ENCODE results near the gene KIF23. TPM values are rescaled to one million over a fixed set of nuclear protein-coding genes. Genes with fewer than 3 reads are reported as not detected.

KIF23 gene
- total RNA-seq, 3 donors from 2014 or later (not counting 1 experiment from before 2014, with no cell fraction given) = 1.2 to 2.1 (median 1.9) TPM

DNA sequence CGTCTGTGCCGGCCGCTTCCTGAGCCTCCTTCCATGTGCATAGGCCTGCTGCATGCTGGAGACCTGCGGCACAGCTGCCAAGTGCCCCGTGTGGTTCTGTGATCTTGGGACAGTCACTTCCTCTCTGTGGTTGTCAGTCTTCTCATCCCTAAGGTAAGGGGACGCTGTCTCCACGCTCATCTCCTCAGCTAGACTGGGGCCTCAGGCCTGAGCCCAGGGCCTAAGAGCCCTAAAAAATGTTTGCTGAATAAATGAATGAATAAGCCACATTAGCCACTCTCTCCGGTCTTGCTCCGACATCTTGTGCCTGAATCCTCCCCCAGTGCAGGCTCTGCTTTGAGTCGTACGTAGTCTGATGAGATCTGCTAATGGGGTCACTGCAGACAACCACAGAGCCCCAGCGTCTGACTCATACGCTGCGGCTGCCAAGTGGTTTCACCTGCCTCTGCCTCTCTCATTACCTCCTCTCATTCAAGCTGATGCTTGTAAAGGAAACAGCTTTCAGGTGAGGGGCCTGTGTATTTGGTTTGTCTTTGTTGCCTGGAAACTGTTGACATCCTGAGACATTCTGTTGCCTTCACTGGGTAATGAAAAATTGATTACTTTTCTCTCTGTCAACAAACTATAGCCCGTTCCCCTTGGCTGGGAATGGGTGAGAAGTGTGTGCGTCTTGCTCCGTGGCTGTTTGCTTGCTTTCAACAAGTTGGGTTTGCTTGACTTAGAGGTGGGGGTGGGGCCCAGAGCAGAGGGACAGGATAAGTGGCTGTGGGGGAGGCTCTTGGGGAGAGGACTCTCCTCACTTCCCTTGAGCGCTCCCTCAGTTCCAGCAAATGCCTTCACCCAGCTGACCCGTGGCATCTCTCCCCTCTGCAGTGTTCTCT is 54.3 kb downstream of the KIF23 start:
- Histone ChIP-seq H3K4me1 (ENCODE audit: control insufficient read depth, insufficient read depth, low read length) (peaks cover 32% of the 10 kb centered on the region), H3K27me3 (ENCODE audit: control insufficient read depth, insufficient read depth, low read length) (peaks cover 2% of the 10 kb centered on the region), H3K9me3 (ENCODE audit: control insufficient read depth, insufficient read depth, low read length) (no peaks in the 10 kb centered on the region), H3K27ac (ENCODE audit: low read length) (peak overlapping the region; percentile 81), H3K36me3 (ENCODE audit: control insufficient read depth, insufficient read depth, low read length) (no peaks in the 10 kb centered on the region), H3K4me3 (ENCODE audit: low read length) (no peak overlapping the region)
- H3K4me3 Mint-ChIP-seq = peak overlapping the region; percentile 88
- peaks cover 17 to 30% of the 10 kb centered on the region in 2 donors for H3K27me3 Mint-ChIP-seq (ENCODE audit: low read depth in 2 of 2)
- H3K4me1 Mint-ChIP-seq = peaks cover 20 to 21% of the 10 kb centered on the region in 2 donors
- 38% methylated on average over 19 of the region's 19 CpGs for WGBS (ENCODE audit: insufficient coverage)
- DNase-seq (peak; percentile 85 to 95), ATAC-seq (peak; percentile 82 to 94 (median 92))
- peak overlapping the region; percentile 89 to 98 for H3K27ac Mint-ChIP-seq
- intact Hi-C loops (cut with micrococcal nuclease) = loop anchor here (1.0 to 5.0 kb wide), 7 partner anchors 15 to 1024 kb away; no protein-coding TSS in a partner anchor
- H3K9me3 Mint-ChIP-seq = no peaks in the 10 kb centered on the region
- no peaks in the 10 kb centered on the region for H3K36me3 Mint-ChIP-seq
- TF ChIP-seq, protein P1, sequence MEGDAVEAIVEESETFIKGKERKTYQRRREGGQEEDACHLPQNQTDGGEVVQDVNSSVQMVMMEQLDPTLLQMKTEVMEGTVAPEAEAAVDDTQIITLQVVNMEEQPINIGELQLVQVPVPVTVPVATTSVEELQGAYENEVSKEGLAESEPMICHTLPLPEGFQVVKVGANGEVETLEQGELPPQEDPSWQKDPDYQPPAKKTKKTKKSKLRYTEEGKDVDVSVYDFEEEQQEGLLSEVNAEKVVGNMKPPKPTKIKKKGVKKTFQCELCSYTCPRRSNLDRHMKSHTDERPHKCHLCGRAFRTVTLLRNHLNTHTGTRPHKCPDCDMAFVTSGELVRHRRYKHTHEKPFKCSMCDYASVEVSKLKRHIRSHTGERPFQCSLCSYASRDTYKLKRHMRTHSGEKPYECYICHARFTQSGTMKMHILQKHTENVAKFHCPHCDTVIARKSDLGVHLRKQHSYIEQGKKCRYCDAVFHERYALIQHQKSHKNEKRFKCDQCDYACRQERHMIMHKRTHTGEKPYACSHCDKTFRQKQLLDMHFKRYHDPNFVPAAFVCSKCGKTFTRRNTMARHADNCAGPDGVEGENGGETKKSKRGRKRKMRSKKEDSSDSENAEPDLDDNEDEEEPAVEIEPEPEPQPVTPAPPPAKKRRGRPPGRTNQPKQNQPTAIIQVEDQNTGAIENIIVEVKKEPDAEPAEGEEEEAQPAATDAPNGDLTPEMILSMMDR (IDR thresholded peaks at IDR 0.05) = no peak

DNA sequence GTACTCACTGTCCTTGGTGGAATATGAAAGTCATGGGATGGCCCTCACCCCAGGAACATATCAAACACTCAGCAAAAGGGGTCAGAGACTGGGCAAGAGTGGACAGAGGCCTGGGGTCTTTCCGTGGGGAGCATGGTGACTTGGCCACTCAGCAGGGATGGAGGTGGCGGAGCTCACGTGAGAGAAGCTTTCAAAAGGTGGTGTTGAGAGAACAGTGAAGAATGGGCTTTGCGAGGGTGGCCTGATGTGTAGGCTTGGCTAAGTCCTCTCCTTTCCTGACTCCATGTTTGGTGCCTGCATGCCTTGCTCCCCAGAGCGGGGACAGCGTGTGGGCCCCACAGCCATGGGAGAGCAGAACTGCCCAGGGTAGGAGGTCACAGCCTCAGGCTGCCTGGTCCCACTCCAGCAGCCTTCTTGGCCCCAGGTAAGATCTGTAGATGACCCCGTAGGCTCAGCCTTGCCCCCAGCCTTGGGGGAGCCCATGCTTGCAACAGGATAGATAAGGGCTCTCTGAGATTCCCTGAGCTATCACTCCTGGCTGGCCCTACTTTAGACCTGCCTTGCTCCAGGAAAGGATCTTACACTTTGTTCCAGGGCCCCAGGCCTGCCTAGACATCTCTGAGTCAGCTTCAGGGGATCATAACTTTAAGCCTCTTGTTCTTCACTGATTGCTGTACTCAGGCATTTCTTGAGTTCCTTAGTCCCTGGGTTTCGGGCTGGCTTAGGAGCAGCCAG is 55.5 kb downstream of the KIF23 start:
- H3K4me3 Mint-ChIP-seq = peak overlapping the region; percentile 28

DNA sequence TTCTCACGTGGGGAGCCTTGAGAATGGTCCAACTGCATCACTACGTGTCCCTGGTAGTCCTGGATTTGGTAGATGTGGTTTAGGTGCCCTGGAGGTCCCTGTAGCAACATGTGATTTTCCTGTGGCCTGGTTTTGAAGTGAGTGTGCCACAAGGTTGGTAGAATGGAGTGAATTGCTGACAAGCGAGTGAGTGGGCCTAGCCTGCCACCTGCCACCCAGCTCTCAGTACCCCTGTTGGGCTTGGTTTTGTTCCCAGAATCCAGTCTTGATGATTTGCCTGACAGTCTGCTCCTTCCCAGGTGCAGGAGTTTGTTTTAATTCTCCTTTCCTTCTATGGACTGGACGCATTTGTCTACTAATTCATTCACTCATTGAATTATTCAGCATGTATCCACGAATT is 57.9 kb downstream of the KIF23 start:
- intact Hi-C loops (cut with micrococcal nuclease) = loop anchor here (10.0 kb wide), 3 partner anchors 53 to 1973 kb away; no protein-coding TSS in a partner anchor
- Mint-ChIP-seq H3K27ac (no peak overlapping the region), H3K4me1 (peaks cover 20 to 21% of the 10 kb centered on the region in 2 donors), H3K27me3 (ENCODE audit: low read depth in 2 of 2) (peaks cover 9 to 33% of the 10 kb centered on the region in 2 donors), H3K4me3 (no peak overlapping the region), H3K36me3 (no peaks in the 10 kb centered on the region), H3K9me3 (no peaks in the 10 kb centered on the region)
- ATAC-seq = no peak
- H3K27ac ChIP-seq (ENCODE audit: low read length) = no peak overlapping the region
- H3K9me3 ChIP-seq (ENCODE audit: control insufficient read depth, insufficient read depth, low read length) = no peaks in the 10 kb centered on the region
- H3K27me3 ChIP-seq (ENCODE audit: control insufficient read depth, insufficient read depth, low read length) = peaks cover 5% of the 10 kb centered on the region
- no peaks in the 10 kb centered on the region for H3K36me3 ChIP-seq (ENCODE audit: control insufficient read depth, insufficient read depth, low read length)
- TF ChIP-seq, protein P1 (IDR thresholded peaks at IDR 0.05) = no peak
- H3K4me1 ChIP-seq (ENCODE audit: control insufficient read depth, insufficient read depth, low read length) = peaks cover 29% of the 10 kb centered on the region
- no peak overlapping the region for H3K4me3 ChIP-seq (ENCODE audit: low read length)
- no peak for DNase-seq
- 93% methylated on average over 5 of the region's 5 CpGs for WGBS (ENCODE audit: insufficient coverage)

More for the DNA sequence above, 55.5 kb downstream of the KIF23 start:
- Mint-ChIP-seq H3K27me3 (ENCODE audit: low read depth in 2 of 2) (peaks cover 17 to 34% of the 10 kb centered on the region in 2 donors), H3K36me3 (no peaks in the 10 kb centered on the region), H3K9me3 (no peaks in the 10 kb centered on the region), H3K4me1 (peaks cover 20 to 21% of the 10 kb centered on the region in 2 donors), H3K27ac (peak overlapping the region; percentile 89 to 98)
- no peak for ATAC-seq
- H3K4me3 ChIP-seq (ENCODE audit: low read length) = no peak overlapping the region
- H3K27ac ChIP-seq (ENCODE audit: low read length) = peak overlapping the region; percentile 81
- H3K9me3 ChIP-seq (ENCODE audit: control insufficient read depth, insufficient read depth, low read length) = no peaks in the 10 kb centered on the region
- no peak for DNase-seq
- no peaks in the 10 kb centered on the region for H3K36me3 ChIP-seq (ENCODE audit: control insufficient read depth, insufficient read depth, low read length)
- intact Hi-C loops (cut with micrococcal nuclease) = loop anchor here (2.0 to 10.0 kb wide), 7 partner anchors 55 to 1975 kb away; no protein-coding TSS in a partner anchor
- TF ChIP-seq, protein P1 (IDR thresholded peaks at IDR 0.05) = no peak
- H3K27me3 ChIP-seq (ENCODE audit: control insufficient read depth, insufficient read depth, low read length) = peaks cover 4% of the 10 kb centered on the region
- WGBS (ENCODE audit: insufficient coverage) = 99% methylated on average over 8 of the region's 8 CpGs
- H3K4me1 ChIP-seq (ENCODE audit: control insufficient read depth, insufficient read depth, low read length) = peaks cover 32% of the 10 kb centered on the region

All from natural killer cell (primary cell).